Ishikawa (cell line): ENCODE data around the gene AARS2.

Source experiments
- CEBPB ChIP-seq: IDR thresholded peaks from 2 replicates; pipeline ENCODE4 v1.6.1; 2012
- EGR1 ChIP-seq: IDR thresholded peaks from 2 replicates; pipeline ENCODE4 v1.6.1; 2012
- EP300 ChIP-seq: IDR thresholded peaks from 2 replicates; pipeline ENCODE4 v1.6.1; 2012; ENCODE audit warnings: borderline replicate concordance
- FOXM1 ChIP-seq: IDR thresholded peaks from 2 replicates; pipeline ENCODE4 v1.6.1; 2012; ENCODE audit warnings: low read depth, borderline replicate concordance
- MAX ChIP-seq: IDR thresholded peaks from 2 replicates; pipeline ENCODE4 v1.6.1; 2012
- RAD21 ChIP-seq: IDR thresholded peaks from 2 replicates; pipeline ENCODE4 v1.6.1; 2012; ENCODE audit warnings: low read depth
- REST ChIP-seq: IDR thresholded peaks from 2 replicates; pipeline ENCODE4 v1.6.1; 2012; ENCODE audit warnings: low read depth, mild to moderate bottlenecking
- TAF1 ChIP-seq: IDR thresholded peaks from 2 replicates; pipeline ENCODE4 v1.6.1; 2012; ENCODE audit warnings: low read depth, mild to moderate bottlenecking
- TCF12 ChIP-seq: IDR thresholded peaks from 2 replicates; pipeline ENCODE4 v1.6.1; 2012; ENCODE audit warnings: low read depth
- TEAD4 ChIP-seq: IDR thresholded peaks from 2 replicates; pipeline ENCODE4 v1.6.1; 2012
- YY1 ChIP-seq: IDR thresholded peaks from 2 replicates; pipeline ENCODE4 v1.6.1; 2012; ENCODE audit warnings: low read depth

GRCh38 chr6:44257025-44257752 is 56.0 kb downstream of the AARS2 start, which contains the start of gene SLC35B2:
- no peak for TF ChIP-seq CEBPB
- peak; percentile 86 for TF ChIP-seq MAX
- no peak; the same call in 1 of the 2 replicates for TF ChIP-seq REST
- no peak for TF ChIP-seq EP300
- TF ChIP-seq TEAD4 = no peak; the same call in 1 of the 2 replicates
- peak; percentile 47; the same call in 1 of the 2 replicates for TF ChIP-seq RAD21
- no peak for TF ChIP-seq FOXM1
- peak; percentile 14; the same call in 1 of the 2 replicates for TF ChIP-seq YY1
- peak; percentile 57; the same call in 1 of the 2 replicates for TF ChIP-seq TAF1
- no peak for TF ChIP-seq EGR1
- peak; percentile 38; the same call in 1 of the 2 replicates for TF ChIP-seq TCF12
